Left colon (tissue), 2 donors: Measurements from ENCODE around the gene TMEM115. TPM values are rescaled to one million over a fixed set of nuclear protein-coding genes. Genes with fewer than 3 reads are reported as not detected.
"Not testable (repeated sequence)": the region's sequence is repeated elsewhere in the genome, so short reads cannot be mapped to it uniquely, and the experiment has no call there.

Experiments
- ATAC-seq: fragments of 200-7000 bp; cut with Tn5 transposase; one replicate; pipeline ENCODE4 v1.9.1; 2020; ENCODE audit warnings: mild to moderate bottlenecking, moderate library complexity
- DNase-seq, 2 donors: peaks; one replicate each; pipeline ENCODE4 v3.0.0-alpha.2; 2020
- intact Hi-C, 2 donors: fragments of 100-400 bp; cut with DNase I in 1 of 2; cut with micrococcal nuclease in 1 of 2; formaldehyde crosslinking; loops; one replicate each; pipeline versions ENCODE4 v1.11.2 to v1.14.0; 2022; cut with DNase I, micrococcal nuclease
- total RNA-seq, 2 donors: library from RNA; stranded (reverse); fragmentation: NEBNext Ultra II Directional; extraction: Animal tissue kit (Norgen Biotek cat#: 25700); gene quantifications; one replicate each; pipeline ENCODE4 v1.2.1, GENCODE V29; 2021
- donor health status: DM: no; HTN: no; CAD: no.
- donor health status: DM: yes; HTN: yes; CAD: no.

TMEM115 gene
- total RNA-seq, 2 donors from 2014 or later = 44.6 to 48.3 TPM

DNA sequence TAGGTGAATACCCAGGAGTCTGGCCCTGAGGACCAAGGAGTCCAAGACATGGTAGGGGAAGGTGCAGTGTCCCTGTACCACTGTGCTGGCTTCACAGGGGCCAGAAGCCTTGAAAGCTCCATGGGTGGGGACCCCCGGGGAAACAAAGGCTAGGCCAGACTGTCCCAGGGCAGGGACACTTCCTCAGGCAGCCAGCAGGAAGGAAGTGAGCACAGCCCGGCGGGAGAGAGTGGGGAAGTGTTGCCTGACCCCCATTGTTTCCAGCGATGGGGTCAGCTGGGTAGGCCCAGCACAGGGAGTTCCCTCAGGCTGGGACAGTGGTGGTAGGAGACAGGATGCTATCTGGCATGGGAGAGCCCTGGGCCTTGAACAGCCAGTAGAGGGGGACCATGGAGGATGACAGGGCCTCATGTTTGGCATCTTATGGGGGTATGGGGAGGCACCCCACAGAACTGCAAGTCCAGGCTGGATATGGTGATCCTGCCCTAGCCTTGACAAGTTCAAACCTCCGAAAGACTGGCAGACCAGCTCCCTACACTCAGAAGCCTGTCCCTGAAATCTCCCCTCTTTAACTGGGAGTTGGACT is 35.6 kb downstream of the TMEM115 start:
- intact Hi-C loops = no loop called here
- DNase-seq (peak in 1 of 2 donors; percentile 41), ATAC-seq (no peak)

DNA sequence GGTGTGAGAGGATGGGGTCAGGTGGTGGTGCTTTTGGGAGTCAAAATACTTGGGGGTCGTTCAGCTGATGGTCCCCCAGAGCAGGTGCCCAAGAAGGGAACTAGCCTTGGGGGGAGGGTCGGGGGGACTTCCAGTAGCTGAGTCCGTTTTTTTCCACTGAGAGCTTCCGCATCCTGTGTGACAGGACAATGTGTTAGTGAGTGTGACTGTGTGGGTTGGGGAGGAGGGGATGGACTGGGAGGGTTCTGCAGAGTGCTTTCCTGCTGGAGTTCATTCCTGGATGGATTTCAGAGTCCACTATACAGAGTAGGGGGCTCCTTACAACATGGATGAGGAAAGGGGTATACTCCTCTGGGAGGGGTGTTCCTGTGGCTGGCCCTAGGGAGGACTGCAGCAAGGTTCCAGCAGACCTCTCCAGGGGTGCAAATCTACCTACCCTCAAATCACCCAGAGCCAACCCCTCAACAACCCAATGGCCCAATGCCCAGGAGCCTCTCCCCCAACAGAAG is 36.2 kb downstream of the TMEM115 start:
- DNase-seq (peak in 1 of 2 donors; percentile 48), ATAC-seq (no peak)
- intact Hi-C loops = no loop called here

DNA sequence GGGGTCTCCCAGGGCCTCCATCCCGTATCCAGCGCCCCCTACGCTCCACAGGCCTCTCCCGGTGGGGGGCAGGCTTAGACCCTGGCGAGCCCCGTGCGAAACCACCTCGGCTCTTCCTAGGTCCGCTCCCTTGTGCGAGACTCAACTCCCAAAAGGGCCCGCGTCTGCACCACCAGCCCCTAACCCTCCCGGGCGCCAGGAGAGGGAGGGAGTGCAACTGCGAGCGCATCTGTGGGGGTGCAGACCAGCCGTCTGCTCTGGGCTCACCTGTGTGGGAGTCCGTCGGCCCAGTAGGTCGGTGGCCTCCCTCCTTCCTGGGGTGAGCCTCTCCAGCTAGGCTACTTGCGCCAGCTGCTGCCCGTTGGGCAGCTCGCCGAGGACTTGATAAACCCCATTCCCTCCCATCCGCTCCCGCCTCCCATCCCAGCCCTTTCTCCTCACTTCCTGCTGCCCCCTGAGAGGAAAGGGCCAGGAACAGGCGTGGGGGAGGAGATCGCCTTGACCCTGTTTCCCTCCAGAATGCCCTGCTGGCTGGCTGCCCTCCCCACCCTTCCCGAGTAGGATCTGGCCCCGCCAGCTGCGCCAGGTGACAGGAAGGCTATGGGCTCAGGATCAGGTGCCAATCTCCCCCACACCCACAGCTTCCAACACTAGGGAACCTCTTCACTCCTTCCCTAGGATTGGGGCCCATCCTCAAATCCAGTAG is 36.8 kb downstream of the TMEM115 start, which contains the start of gene HYAL2:
TSS of gene HYAL2 (minus strand) at position 360 of the 706 bp plus-strand sequence. CDS start 2,256 bp downstream, outside the sequence.
- intact Hi-C loops = no loop called here
- peak; percentile 50 to 53 for DNase-seq
- no peak for ATAC-seq

DNA sequence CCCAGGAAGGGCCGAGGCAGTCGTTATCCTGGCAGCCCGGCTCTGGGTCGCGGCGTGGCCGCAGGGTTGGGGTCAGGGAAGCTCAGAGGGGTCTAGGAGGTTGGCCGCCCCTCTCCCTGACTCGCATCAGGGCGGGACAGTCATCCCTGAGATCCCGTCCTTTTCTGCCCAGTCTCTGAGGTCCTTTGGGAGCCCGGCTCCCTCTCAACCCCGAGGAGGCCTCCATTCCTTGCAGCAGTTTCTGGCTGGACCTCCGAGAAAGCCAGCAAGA is 37.3 kb downstream of the TMEM115 start:
- no peak for ATAC-seq
- intact Hi-C loops = no loop called here
- no peak for DNase-seq

DNA sequence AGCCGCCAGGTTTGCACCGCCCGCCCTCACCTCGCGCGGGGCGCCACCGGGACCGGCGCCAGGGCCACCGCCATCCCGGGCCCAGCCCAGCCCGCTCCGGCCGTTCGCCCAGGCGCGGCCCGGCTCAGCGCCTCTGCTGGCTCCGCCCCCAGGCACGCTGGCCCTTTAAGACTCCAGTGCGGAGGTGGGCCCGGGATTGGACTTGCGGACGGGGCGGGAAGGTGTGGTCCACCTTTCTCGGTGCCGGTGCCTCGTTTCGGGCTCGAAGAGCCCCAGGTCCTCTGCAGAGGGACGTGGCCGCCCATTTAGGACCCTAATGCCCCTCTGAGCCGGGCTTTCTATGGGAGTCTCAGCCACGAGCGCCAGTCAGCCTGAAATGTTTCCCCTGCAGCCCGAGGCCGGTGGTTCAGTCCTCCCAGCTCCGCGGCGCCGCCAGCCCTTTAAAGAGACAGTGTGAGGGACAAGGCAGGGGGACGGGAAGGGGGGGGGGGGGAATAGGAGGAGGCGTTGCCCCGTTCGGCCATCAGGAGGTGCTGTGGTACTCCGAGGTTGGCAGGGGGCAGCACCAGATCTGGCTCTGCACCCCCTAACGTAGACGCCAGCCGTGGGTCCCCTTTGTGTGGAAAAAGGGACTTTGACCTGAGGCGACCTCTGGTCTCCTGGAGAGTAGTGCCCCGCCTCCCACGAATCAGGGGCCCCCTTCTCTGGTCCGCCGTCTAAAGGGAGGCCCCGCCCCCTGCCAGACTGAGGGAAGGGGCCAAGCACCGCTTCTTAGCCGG is 37.8 kb downstream of the TMEM115 start:
- DNase-seq = peak; percentile 89 to 93
- peak; percentile 71 for ATAC-seq
- intact Hi-C loops = no loop called here

DNA sequence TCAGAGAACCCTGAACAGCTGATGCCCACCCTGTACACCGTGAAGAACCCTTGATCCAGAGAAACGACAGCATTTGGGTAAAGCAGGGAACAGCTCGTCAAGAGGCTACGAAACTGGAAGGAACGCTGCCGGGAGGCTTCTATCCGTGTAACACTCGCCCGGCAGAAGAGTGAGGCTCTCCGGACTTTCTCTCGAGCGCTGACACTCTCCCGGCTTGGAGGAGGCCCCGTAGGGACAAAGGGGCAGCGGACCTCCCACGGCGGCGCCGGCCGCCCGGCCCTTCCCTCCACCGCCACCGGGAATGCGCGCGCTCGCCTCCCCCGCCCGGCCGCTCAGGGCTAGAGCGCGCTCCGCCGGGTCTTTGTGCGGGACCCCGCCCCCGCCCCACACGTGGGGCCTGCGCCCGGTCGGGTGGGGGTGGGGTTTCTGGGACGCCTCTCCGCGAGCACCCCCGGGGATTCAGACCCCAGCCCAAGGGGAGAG is 38.4 kb downstream of the TMEM115 start:
- intact Hi-C loops = no loop called here
- DNase-seq (peak; percentile 76 to 88), ATAC-seq (peak; percentile 59)

DNA sequence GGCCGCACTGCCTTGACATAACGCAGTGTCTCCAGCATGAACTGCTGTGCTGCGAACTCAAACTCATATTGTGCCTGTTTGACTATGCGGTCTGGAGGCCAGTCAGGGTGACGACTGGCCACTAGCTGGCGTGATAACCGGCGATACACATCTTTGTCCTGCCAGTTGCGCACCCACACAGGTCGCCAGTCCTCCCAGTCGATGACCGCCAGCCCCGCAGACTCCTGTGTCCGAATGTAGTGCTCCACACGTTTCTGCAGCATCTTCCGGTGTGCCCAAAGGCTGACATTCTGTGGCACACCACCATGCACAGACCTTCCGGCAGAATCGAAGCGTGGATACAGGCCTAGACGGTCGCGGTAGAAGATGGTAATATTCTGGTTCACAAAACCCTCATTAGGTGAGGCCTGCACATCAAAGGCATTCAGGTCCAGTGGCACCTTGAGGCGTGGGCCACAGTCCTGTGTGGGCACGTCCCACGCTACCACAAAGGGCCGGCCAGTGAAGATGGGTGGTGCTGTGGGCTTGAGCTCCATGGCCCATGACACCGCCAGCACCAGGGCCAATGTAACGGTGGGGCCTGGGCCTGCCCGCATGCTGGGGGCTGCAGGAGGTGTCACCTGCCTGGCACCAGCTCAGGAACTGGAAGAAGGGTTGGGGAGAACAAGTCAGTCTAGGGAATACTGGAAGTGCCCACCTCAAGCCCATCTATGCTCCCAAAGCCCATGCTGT is 39.3 kb downstream of the TMEM115 start:
- intact Hi-C loops = no loop called here
- peak in 1 of 2 donors; percentile 33 for DNase-seq
- no peak for ATAC-seq

DNA sequence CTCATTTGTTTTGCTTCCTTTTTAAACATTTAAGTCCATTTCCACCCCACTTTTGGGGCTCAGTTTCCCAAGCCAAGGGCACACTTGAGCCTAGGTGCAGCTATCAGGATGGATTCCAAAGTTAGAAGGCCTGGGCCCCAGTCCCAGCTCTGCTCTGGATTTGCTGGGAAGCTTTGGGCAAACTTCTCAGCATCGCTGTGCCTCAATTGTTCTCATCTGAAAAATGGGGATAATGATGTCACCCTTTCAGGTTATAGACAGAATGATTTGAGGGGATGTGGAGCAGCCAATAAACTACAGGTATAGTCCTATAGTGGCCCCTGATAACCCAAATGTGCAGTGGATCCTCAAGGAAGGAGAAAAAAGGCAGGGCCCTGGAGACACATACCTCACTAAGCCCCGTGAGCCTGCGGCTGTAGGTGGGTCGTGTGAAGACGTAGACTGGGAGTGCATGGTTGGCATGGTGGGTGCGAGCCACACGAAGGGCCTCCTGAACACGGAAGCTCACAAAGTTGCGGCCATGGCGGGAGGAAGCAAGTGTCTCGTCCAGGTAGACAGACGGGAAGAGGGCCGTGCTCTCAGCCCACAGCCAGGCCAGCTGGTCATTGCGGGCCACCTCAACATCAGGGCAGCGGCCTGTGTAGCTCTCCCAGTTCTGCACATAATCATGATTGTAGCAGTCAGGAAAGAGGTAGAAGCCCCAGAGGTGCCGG is 40.0 kb downstream of the TMEM115 start:
- DNase-seq = peak in 1 of 2 donors; percentile 36
- ATAC-seq = no peak
- intact Hi-C loops = no loop called here

DNA sequence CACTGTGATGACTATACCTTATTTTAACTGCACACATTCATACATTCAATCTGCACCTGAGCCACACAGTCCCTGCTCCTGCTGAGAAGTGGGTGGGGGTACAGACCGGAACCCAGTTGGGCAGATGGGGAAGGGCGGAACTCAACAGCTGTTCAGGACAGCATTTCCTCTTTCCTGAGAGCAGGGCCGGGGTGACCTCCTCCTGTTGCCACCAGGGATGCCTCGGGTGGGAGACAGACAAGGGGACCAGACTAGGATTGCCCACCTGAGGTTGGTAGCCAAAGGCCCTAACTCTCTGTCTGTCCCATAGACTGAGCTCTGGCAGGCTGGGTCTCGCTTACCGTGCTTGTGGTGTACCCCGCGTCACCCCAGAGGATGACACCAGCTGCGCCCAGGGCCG is 40.7 kb downstream of the TMEM115 start:
- DNase-seq = peak in 1 of 2 donors; percentile 47
- no peak for ATAC-seq
- intact Hi-C loops = no loop called here

DNA sequence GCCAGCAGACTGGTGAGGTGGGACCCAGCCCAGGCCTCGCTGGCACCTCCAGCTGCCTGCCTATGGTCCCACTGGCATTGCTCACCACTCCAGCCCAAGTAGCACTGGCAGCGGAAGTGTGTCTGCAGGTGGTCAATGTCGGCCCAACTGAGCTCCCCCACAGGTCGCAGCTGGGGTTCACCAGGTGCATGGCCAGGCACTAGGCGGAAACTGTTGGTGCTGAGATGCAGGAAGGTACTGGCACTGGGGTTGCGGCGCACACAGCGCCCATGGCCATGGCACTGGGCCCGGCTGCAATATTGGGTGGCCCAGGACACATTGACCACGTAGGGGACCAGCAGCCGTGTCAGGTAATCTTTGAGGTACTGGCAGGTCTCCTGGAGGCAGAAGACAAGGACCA is 41.2 kb downstream of the TMEM115 start:
- intact Hi-C loops = no loop called here
- no peak for ATAC-seq
- DNase-seq = peak in 1 of 2 donors; percentile 26

DNA sequence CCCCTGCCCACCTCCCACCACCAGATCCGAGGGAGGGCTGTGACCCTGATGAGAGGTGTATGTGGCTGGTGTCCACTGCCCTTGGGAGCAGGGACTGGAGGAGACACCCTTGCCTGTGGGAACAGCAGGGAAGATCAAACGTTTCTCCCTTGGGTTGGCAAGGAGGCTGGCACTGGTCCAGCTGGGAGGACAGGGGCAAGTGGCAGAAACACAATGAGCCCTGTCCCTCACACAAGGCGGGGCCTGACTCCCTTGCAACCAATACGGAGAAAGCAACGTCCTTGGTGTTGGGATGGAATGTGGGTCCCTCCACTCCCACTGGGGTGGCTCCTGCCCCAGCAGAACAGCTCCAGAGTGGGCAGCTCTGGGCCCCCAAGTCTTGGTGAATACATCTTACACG is 42.0 kb downstream of the TMEM115 start:
- ATAC-seq (peak; percentile 20), DNase-seq (peak; percentile 81 to 83)
- intact Hi-C loops = no loop called here

DNA sequence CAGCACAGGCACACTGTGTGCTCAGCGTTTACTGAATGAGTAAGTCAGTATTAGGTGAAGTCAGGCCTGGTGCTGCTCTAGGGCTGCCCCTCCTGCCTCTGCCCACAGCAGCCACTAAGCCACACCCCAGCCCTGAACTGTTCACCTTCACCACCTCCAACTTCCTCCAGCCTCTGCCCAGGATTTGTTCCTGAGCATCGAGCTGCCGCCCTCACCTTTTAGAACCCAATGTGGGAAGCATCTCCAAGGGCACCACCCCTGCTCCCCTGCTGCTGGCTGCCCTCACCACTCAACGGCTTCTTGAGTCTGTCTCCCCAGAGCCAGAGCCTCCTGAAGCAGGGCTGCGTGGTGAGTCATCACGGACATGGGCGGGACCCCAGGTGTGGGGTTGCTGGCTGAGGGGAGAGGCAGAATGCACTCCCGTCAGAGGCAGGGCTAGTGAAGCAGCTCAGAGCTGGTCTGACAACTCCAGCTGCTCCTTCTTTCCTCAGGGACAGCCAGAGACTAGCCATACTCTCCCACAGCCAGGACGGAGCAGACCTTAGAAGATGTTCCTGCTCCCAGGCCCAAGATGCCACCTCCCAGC is 42.6 kb downstream of the TMEM115 start:
- intact Hi-C loops = no loop called here
- DNase-seq = peak; percentile 87 to 93
- peak; percentile 70 for ATAC-seq

DNA sequence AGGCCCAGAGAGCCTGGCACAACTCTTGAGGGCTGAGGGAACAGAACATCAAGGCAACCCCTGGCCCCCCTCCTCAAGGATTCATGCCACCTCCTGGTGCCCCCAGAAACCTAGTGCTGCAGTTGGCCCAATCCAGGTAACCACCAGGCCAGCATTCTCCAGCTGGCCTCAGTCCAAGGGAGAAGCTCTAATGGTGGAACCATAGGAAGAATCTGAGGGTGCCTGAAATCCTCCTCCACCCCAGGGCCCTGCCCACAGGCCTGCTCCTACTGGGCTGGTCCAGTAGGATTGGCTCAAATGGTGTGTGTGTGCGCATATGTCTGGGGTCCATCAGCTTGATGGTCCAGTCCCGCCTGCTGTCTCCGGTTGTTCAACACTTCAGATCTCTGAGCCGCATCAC is 44.5 kb downstream of the TMEM115 start:
- DNase-seq (peak in 1 of 2 donors; percentile 26), ATAC-seq (no peak)
- intact Hi-C loops = no loop called here

DNA sequence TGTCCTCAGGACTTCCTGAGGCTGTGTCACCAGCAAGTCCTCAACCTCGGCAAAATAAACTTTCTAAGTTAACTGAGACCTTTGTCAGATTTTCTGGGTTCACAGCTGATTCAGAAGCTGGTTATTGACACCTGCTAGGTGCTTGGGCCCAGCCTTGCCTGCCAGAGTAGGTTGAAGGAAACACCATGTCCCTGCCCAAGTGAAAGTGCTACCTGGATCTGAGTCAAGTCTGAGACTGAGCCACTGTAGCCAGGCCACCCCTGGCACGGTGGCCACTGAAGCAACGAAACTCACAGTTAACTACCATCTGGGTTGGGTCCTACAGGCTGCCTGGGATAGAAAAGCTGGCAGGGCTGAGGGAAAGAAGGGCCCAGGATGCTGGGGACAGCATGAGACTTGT is 45.0 kb downstream of the TMEM115 start:
- DNase-seq (no peak), ATAC-seq (no peak)
- intact Hi-C loops = no loop called here

DNA sequence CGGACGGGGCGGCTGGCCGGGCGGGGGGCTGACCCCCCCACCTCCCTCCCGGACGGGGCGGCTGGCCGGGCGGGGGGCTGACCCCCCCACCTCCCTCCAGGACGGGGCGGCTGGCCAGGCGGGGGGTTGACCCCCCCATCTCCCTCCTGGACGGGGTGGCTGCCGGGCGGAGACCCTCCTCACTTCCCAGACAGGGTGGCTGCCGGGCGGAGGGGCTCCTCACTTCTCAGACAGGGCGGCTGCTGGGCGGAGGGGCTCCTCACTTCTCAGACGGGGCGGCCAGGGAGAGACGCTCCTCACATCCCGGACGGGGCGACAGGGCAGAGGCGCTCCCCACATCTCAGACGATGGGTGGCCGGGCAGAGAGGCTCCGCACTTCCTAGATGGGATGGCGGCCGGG is 47.3 kb downstream of the TMEM115 start:
- intact Hi-C loops, DNase-seq, ATAC-seq: not testable (repeated sequence)
